OCI-LY7 (cell line): ENCODE results near the gene KCTD18. TPM values are rescaled to one million over a fixed set of nuclear protein-coding genes. Genes with fewer than 3 reads are reported as not detected.

Source experiments
- BruUV-seq: library from RNA; stranded (reverse); fragments of 400-500 nt; replicated peaks from 2 replicates; lab custom pipeline; 2021; lab: Mats Ljungman, UMichigan
- CTCF ChIA-PET: fragments of 300-600 bp; sonication (Branson Sonifier 250); formaldehyde crosslinking; loops from one replicate; lab custom pipeline; 2022; ENCODE audit warnings: antibody characterized with exemption; ENCODE audit not compliant: unreplicated experiment; lab: Charles Lee
- POLR2A ChIA-PET: fragments of 300-600 bp; sonication (Branson Sonifier 250); formaldehyde crosslinking; loops from one replicate; lab custom pipeline; 2022; ENCODE audit warnings: antibody characterized with exemption; lab: Charles Lee
- DNase-seq: peaks from one replicate; pipeline ENCODE4 v3.0.0-alpha.2; 2015; ENCODE audit warnings: low spot score
- H2AFZ ChIP-seq: fragments of 200-600 bp; sonication (generic), shearing (Covaris generic); 2 replicates; pipeline ENCODE4 v1.6.1; 2014; ENCODE audit warnings: mild to moderate bottlenecking, antibody characterized with exemption, low read length, moderate library complexity
- H3K27ac ChIP-seq: fragments of 200-600 bp; sonication (generic); 2 replicates; pipeline ENCODE4 v1.5.1; 2014; ENCODE audit warnings: mixed run types, low read depth, mild to moderate bottlenecking, moderate library complexity, low read length, inconsistent platforms; ENCODE audit not compliant: poor library complexity, severe bottlenecking
- H3K36me3 ChIP-seq: fragments of 200-600 bp; sonication (generic); 2 replicates; pipeline ENCODE4 v1.6.1; 2014; ENCODE audit warnings: mild to moderate bottlenecking, antibody characterized with exemption, low read length, moderate library complexity, mixed read lengths; ENCODE audit not compliant: insufficient read depth
- H3K4me1 ChIP-seq: fragments of 200-600 bp; sonication (generic); 2 replicates; pipeline ENCODE4 v1.5.1; 2014; ENCODE audit warnings: mild to moderate bottlenecking, low read length; ENCODE audit not compliant: insufficient read depth, poor library complexity, severe bottlenecking
- H3K4me2 ChIP-seq: fragments of 200-600 bp; sonication (generic); 2 replicates; pipeline ENCODE4 v1.6.1; 2014; ENCODE audit warnings: mild to moderate bottlenecking, low read length
- H3K4me3 ChIP-seq: fragments of 200-600 bp; sonication (generic); 2 replicates; pipeline ENCODE4 v1.5.1; 2014; ENCODE audit warnings: mild to moderate bottlenecking, low read depth, low read length; ENCODE audit not compliant: poor library complexity, severe bottlenecking
- H3K79me2 ChIP-seq: fragments of 200-600 bp; sonication (generic); 2 replicates; pipeline ENCODE4 v1.6.1; 2016; ENCODE audit warnings: low read depth, mild to moderate bottlenecking, low read length, moderate library complexity, mixed read lengths; ENCODE audit not compliant: insufficient read depth
- H3K9me2 ChIP-seq: fragments of 200-600 bp; sonication (generic); 2 replicates; pipeline ENCODE4 v1.6.1; 2016; ENCODE audit warnings: mild to moderate bottlenecking, low read length, mixed read lengths; ENCODE audit not compliant: insufficient read depth
- H3K9me3 ChIP-seq: fragments of 200-600 bp; sonication (generic); 2 replicates; pipeline ENCODE4 v1.6.1; 2014; ENCODE audit warnings: mild to moderate bottlenecking, mixed run types, low read length, mixed read lengths
- H4K20me1 ChIP-seq: fragments of 200-600 bp; sonication (generic); 2 replicates; pipeline ENCODE4 v1.6.1; 2014; ENCODE audit warnings: mild to moderate bottlenecking, antibody characterized with exemption, low read length, moderate library complexity, mixed read lengths; ENCODE audit not compliant: insufficient read depth
- EZH2phosphoT487 ChIP-seq: fragments of 200-600 bp; sonication (generic); IDR thresholded peaks from 2 replicates; pipeline ENCODE4 v1.6.1; 2018; ENCODE audit warnings: low read depth, borderline replicate concordance, mild to moderate bottlenecking, mixed run types, antibody characterized with exemption, low read length, moderate library complexity, mixed read lengths
- intact Hi-C: fragments of 100-400 bp; cut with micrococcal nuclease; formaldehyde crosslinking; loops from one replicate; pipeline ENCODE4 v1.10.0; 2022; ENCODE audit not compliant: unreplicated experiment
- total RNA-seq, 2 experiments: library from RNA; depleted of rRNA in 1 of 2; stranded (reverse); fragments of >200 nt in 1 of 2; shearing (Covaris generic) in 1 of 2; gene quantifications; 2 replicates each; pipeline ENCODE4 v1.2.3, GENCODE V29; 2014 to 2022
- TF ChIP-seq, protein P1 (sequence below): fragments of 200-600 bp; sonication (generic); conservative IDR thresholded peaks from 2 replicates; pipeline ENCODE4 v1.5.1; 2014; ENCODE audit warnings: mild to moderate bottlenecking, antibody characterized with exemption, low read length, moderate library complexity, mixed read lengths

KCTD18 gene
- total RNA-seq, 2 experiments from 2014 or later = 10.9 to 16.2 TPM

DNA sequence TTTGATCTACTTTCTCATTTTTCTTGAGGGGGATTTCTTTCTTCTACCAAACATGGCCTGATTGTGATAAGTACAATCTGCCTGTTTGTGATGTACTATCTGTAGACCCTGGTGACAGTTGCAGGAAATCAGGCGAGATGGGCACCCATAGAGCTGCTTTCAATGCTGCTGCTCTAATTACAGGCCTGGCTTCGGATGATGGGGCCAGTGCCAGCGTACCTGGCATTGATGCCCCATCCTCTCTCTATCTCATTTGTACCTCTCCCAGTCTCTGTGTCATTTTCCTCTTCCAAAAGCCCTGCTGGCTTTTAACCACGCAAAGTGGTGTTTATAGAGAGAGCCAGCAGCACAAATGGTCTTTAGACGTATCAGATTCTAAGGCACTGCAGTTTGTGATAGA is 69.9 kb downstream of the KCTD18 start:
- no peak overlapping the region for H3K4me3 ChIP-seq
- ChIA-PET CTCF (no interaction called here), POLR2A (interaction anchor here (0.9 kb wide), 1 partner anchor 13 kb away, joined by 3 read pairs; no protein-coding TSS in a partner anchor)
- H3K79me2 ChIP-seq = no peaks in the 10 kb centered on the region
- no peak for DNase-seq
- intact Hi-C loops = no loop called here
- H3K9me3 ChIP-seq = no peaks in the 10 kb centered on the region
- H3K36me3 ChIP-seq = no peaks in the 10 kb centered on the region
- no peaks in the 10 kb centered on the region for H3K9me2 ChIP-seq
- no TSS peak for BruUV-seq
- no peak overlapping the region for H2AFZ ChIP-seq
- no peaks in the 10 kb centered on the region for H4K20me1 ChIP-seq
- H3K4me2 ChIP-seq = no peak overlapping the region
- no peaks in the 10 kb centered on the region for H3K4me1 ChIP-seq
- no peak overlapping the region for H3K27ac ChIP-seq
- TF ChIP-seq, protein P1, sequence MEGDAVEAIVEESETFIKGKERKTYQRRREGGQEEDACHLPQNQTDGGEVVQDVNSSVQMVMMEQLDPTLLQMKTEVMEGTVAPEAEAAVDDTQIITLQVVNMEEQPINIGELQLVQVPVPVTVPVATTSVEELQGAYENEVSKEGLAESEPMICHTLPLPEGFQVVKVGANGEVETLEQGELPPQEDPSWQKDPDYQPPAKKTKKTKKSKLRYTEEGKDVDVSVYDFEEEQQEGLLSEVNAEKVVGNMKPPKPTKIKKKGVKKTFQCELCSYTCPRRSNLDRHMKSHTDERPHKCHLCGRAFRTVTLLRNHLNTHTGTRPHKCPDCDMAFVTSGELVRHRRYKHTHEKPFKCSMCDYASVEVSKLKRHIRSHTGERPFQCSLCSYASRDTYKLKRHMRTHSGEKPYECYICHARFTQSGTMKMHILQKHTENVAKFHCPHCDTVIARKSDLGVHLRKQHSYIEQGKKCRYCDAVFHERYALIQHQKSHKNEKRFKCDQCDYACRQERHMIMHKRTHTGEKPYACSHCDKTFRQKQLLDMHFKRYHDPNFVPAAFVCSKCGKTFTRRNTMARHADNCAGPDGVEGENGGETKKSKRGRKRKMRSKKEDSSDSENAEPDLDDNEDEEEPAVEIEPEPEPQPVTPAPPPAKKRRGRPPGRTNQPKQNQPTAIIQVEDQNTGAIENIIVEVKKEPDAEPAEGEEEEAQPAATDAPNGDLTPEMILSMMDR = no peak
- TF ChIP-seq EZH2phosphoT487 = no peak

Other genes with a start within 250 kb of the KCTD18 start
- 5.2 and 8.4 TPM in 2 replicates for gene SPATS2L, start 203.4 kb downstream of the KCTD18 start, total RNA-seq (2014; rRNA removed; shearing (Covaris generic))
- 3.1 and 6.1 TPM in 2 replicates for gene SPATS2L, start 203.4 kb downstream of the KCTD18 start, total RNA-seq (2022)
- 24.6 and 29.3 TPM in 2 replicates for gene SGO2, start 16.1 kb upstream of the KCTD18 start, total RNA-seq (2014; rRNA removed; shearing (Covaris generic))
- 55.3 and 62.5 TPM in 2 replicates for gene SGO2, start 16.1 kb upstream of the KCTD18 start, total RNA-seq (2022)
- gene AOX1, start 75.9 kb upstream of the KCTD18 start, total RNA-seq (2014; rRNA removed; shearing (Covaris generic)) = not detected in 2 replicates
- 0.06 and 0.07 TPM in 2 replicates for gene AOX1, start 75.9 kb upstream of the KCTD18 start, total RNA-seq (2022)